Measurements from ENCODE around the gene HMX2. TPM values are rescaled to one million over a fixed set of nuclear protein-coding genes. Genes with fewer than 3 reads are reported as not detected.

HMX2 gene
- total and polyA plus RNA-seq, 2 of the 13 experiments (the other 11 are each of a cell fraction or from before 2014, with no cell fraction given), result not detected

DNA sequence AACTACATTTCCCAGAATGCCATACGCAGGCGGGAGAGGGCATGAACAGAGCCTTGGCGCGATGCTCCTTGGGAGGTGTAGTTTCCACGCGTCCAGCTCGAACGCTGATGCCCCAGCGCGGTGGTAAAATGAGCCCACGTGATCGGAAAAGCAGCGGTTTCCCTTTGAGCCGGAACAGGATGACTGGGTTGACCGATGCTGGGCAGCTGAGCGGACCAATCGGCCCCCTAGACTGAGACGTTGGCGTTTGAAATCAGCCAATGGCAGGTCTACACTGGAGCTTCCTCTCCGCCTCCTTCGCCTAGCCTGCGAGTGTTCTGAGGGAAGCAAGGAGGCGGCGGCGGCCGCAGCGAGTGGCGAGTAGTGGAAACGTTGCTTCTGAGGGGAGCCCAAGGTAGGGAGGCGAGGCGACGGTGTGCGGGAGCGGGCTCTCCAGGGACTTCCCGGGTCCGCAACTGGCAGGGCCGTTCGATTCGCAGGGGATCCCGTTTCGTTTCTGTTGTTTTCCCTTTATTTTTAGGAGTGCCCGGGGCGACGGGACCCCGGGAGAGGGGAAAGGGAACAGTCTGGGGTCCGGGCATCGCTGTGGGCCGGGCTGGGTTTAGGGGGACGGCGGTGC lies 6.3 kb downstream of the HMX2 start, which contains the start of gene BUB3 (continued):
- TF ChIP-seq, protein P1, sequence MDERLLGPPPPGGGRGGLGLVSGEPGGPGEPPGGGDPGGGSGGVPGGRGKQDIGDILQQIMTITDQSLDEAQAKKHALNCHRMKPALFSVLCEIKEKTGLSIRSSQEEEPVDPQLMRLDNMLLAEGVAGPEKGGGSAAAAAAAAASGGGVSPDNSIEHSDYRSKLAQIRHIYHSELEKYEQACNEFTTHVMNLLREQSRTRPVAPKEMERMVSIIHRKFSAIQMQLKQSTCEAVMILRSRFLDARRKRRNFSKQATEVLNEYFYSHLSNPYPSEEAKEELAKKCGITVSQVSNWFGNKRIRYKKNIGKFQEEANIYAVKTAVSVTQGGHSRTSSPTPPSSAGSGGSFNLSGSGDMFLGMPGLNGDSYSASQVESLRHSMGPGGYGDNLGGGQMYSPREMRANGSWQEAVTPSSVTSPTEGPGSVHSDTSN (CRISPR knock-in tag; IDR thresholded peaks at IDR 0.05), result peak; percentile 91
- TF ChIP-seq ZNF33B (CRISPR knock-in tag; IDR thresholded peaks at IDR 0.05), result no peak
- no peak for TF ChIP-seq RBAK (CRISPR knock-in tag; IDR thresholded peaks at IDR 0.05)
- TF ChIP-seq, protein P2, sequence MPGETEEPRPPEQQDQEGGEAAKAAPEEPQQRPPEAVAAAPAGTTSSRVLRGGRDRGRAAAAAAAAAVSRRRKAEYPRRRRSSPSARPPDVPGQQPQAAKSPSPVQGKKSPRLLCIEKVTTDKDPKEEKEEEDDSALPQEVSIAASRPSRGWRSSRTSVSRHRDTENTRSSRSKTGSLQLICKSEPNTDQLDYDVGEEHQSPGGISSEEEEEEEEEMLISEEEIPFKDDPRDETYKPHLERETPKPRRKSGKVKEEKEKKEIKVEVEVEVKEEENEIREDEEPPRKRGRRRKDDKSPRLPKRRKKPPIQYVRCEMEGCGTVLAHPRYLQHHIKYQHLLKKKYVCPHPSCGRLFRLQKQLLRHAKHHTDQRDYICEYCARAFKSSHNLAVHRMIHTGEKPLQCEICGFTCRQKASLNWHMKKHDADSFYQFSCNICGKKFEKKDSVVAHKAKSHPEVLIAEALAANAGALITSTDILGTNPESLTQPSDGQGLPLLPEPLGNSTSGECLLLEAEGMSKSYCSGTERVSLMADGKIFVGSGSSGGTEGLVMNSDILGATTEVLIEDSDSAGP (CRISPR knock-in tag; IDR thresholded peaks at IDR 0.05; ENCODE audit: borderline replicate concordance), result peak; percentile 87; the same call in 1 of the 2 replicates
- peak; percentile 57; the same call in 1 of the 2 replicates for TF ChIP-seq ZNF552 (CRISPR knock-in tag; IDR thresholded peaks at IDR 0.05; ENCODE audit: borderline replicate concordance)
- TF ChIP-seq, protein P3, sequence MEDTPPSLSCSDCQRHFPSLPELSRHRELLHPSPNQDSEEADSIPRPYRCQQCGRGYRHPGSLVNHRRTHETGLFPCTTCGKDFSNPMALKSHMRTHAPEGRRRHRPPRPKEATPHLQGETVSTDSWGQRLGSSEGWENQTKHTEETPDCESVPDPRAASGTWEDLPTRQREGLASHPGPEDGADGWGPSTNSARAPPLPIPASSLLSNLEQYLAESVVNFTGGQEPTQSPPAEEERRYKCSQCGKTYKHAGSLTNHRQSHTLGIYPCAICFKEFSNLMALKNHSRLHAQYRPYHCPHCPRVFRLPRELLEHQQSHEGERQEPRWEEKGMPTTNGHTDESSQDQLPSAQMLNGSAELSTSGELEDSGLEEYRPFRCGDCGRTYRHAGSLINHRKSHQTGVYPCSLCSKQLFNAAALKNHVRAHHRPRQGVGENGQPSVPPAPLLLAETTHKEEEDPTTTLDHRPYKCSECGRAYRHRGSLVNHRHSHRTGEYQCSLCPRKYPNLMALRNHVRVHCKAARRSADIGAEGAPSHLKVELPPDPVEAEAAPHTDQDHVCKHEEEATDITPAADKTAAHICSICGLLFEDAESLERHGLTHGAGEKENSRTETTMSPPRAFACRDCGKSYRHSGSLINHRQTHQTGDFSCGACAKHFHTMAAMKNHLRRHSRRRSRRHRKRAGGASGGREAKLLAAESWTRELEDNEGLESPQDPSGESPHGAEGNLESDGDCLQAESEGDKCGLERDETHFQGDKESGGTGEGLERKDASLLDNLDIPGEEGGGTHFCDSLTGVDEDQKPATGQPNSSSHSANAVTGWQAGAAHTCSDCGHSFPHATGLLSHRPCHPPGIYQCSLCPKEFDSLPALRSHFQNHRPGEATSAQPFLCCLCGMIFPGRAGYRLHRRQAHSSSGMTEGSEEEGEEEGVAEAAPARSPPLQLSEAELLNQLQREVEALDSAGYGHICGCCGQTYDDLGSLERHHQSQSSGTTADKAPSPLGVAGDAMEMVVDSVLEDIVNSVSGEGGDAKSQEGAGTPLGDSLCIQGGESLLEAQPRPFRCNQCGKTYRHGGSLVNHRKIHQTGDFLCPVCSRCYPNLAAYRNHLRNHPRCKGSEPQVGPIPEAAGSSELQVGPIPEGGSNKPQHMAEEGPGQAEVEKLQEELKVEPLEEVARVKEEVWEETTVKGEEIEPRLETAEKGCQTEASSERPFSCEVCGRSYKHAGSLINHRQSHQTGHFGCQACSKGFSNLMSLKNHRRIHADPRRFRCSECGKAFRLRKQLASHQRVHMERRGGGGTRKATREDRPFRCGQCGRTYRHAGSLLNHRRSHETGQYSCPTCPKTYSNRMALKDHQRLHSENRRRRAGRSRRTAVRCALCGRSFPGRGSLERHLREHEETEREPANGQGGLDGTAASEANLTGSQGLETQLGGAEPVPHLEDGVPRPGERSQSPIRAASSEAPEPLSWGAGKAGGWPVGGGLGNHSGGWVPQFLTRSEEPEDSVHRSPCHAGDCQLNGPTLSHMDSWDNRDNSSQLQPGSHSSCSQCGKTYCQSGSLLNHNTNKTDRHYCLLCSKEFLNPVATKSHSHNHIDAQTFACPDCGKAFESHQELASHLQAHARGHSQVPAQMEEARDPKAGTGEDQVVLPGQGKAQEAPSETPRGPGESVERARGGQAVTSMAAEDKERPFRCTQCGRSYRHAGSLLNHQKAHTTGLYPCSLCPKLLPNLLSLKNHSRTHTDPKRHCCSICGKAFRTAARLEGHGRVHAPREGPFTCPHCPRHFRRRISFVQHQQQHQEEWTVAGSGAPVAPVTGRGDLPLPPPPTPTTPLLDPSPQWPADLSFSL (CRISPR knock-in tag; IDR thresholded peaks at IDR 0.05), result no peak
- TF ChIP-seq PPARG (CRISPR knock-in tag; conservative IDR thresholded peaks at IDR 0.05), result no peak
- TF ChIP-seq ZMAT3 (CRISPR knock-in tag; conservative IDR thresholded peaks at IDR 0.05), result 0 out of 2 replicates have a peak, but pooled peaks have one; percentile 45
- TF ChIP-seq FOXM1 (CRISPR knock-in tag; IDR thresholded peaks at IDR 0.05), result no peak
- TF ChIP-seq ZNF775 (CRISPR knock-in tag; IDR thresholded peaks at IDR 0.05; ENCODE audit: borderline replicate concordance), result no peak
- peak; percentile 34; the same call in 1 of the 2 replicates for TF ChIP-seq ZKSCAN8 (CRISPR knock-in tag; IDR thresholded peaks at IDR 0.05; ENCODE audit: borderline replicate concordance)
- TF ChIP-seq ARNTL (CRISPR knock-in tag; IDR thresholded peaks at IDR 0.05), result peak; percentile 46; the same call in 1 of the 2 replicates
- TF ChIP-seq, protein P4, sequence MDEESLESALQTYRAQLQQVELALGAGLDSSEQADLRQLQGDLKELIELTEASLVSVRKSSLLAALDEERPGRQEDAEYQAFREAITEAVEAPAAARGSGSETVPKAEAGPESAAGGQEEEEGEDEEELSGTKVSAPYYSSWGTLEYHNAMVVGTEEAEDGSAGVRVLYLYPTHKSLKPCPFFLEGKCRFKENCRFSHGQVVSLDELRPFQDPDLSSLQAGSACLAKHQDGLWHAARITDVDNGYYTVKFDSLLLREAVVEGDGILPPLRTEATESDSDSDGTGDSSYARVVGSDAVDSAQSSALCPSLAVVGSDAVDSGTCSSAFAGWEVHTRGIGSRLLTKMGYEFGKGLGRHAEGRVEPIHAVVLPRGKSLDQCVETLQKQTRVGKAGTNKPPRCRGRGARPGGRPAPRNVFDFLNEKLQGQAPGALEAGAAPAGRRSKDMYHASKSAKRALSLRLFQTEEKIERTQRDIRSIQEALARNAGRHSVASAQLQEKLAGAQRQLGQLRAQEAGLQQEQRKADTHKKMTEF (CRISPR knock-in tag; IDR thresholded peaks at IDR 0.05), result peak; percentile 78
- TF ChIP-seq RAD51 (IDR thresholded peaks at IDR 0.05; ENCODE audit: borderline replicate concordance), result peak; percentile 92
- peak; percentile 87 for TF ChIP-seq ASH2L (IDR thresholded peaks at IDR 0.05; ENCODE audit: insufficient read length, low read depth, low read length)
- TF ChIP-seq RNF2 (conservative IDR thresholded peaks at IDR 0.05; ENCODE audit: low read depth), result 0 out of 2 replicates have a peak, but pooled peaks have one; percentile 61
- 0 out of 2 replicates have a peak, but pooled peaks have one; percentile 33 for TF ChIP-seq ZNF441 (CRISPR knock-in tag; IDR thresholded peaks at IDR 0.05; ENCODE audit: borderline replicate concordance)
- TF ChIP-seq SUZ12 (IDR thresholded peaks at IDR 0.05; ENCODE audit: low read depth, low read length), result peak; percentile 98
- peak; percentile 57; the same call in 1 of the 2 replicates for TF ChIP-seq KDM5A (IDR thresholded peaks at IDR 0.05; ENCODE audit: borderline replicate concordance, low read length)
- TF ChIP-seq NFIC (IDR thresholded peaks at IDR 0.05; ENCODE audit: low read length), result no peak

Measured in HepG2 (cell line).